HepG2 (cell line): Measurements from ENCODE around the gene RNASE7. TPM values are rescaled to one million over a fixed set of nuclear protein-coding genes. Genes with fewer than 3 reads are reported as not detected.

Source experiments
- ELF3 ChIP-seq: IDR thresholded peaks from 2 replicates; pipeline ENCODE4 v1.6.1; 2016; ENCODE audit warnings: missing genetic modification reagents, missing compliant biosample characterization
- HOXA3 ChIP-seq: sonication (generic); formaldehyde crosslinking; IDR thresholded peaks from 2 replicates; pipeline ENCODE4 v1.5.0; 2020; ENCODE audit warnings: missing genetic modification reagents
- PHF8 ChIP-seq: sonication (generic); formaldehyde crosslinking; IDR thresholded peaks from 2 replicates; pipeline ENCODE4 v1.5.0; 2020; ENCODE audit warnings: missing genetic modification reagents
- SNAI1 ChIP-seq: sonication (generic); formaldehyde crosslinking; IDR thresholded peaks from 2 replicates; pipeline ENCODE4 v1.5.0; 2020; ENCODE audit warnings: mild to moderate bottlenecking, missing genetic modification reagents, borderline replicate concordance
- XBP1 ChIP-seq: sonication (generic); formaldehyde crosslinking; IDR thresholded peaks from 2 replicates; pipeline ENCODE4 v1.5.0; 2020; ENCODE audit warnings: missing genetic modification reagents
- ZNF773 ChIP-seq: sonication (generic); formaldehyde crosslinking; IDR thresholded peaks from 2 replicates; pipeline ENCODE4 v1.4.0; 2020; ENCODE audit warnings: missing genetic modification reagents, borderline replicate concordance
- ZNF792 ChIP-seq: IDR thresholded peaks from 2 replicates; pipeline ENCODE4 v1.6.1; 2016
- ZSCAN31 ChIP-seq: sonication (generic); formaldehyde crosslinking; IDR thresholded peaks from 2 replicates; pipeline ENCODE4 v1.5.0; 2020; ENCODE audit warnings: low read depth, mild to moderate bottlenecking, missing genetic modification reagents
- polyA plus RNA-seq, 8 experiments: library from polyadenylated mRNA; depleted of rRNA in 3 of 8; stranded (reverse) in 7 of 8; unstranded in 1 of 8; fragments of >200 nt; fragmentation: Illumina TruSeq in 4 of 8; extraction: Trizol in 4 of 8; gene quantifications; 2 replicates each; pipeline versions ENCODE4 v1.2.1 to v1.2.3, GENCODE V29; 2011 to 2016; ENCODE audit warnings: low read depth in 4 of 8, missing spikeins in 1 of 8, mixed read lengths in 1 of 8; ENCODE audit not compliant: insufficient read depth in 1 of 8
- total RNA-seq, 5 experiments: library from RNA; depleted of rRNA; stranded (reverse); fragments of >200 nt; fragmentation: Illumina TruSeq; extraction: Trizol; gene quantifications; 2 replicates each; pipeline ENCODE4 v1.2.3, GENCODE V29; 2016; ENCODE audit warnings: low read depth in 1 of 5
- TF ChIP-seq, protein P1 (sequence below): sonication (generic); formaldehyde crosslinking; IDR thresholded peaks from 2 replicates; pipeline ENCODE4 v1.4.0; 2020; ENCODE audit warnings: low read depth, missing genetic modification reagents
- TF ChIP-seq, protein P2 (sequence below): sonication (generic); formaldehyde crosslinking; IDR thresholded peaks from 2 replicates; pipeline ENCODE4 v1.5.0; 2020; ENCODE audit warnings: mild to moderate bottlenecking, missing genetic modification reagents, borderline replicate concordance
- TF ChIP-seq, protein P3 (sequence below): IDR thresholded peaks from 2 replicates; pipeline ENCODE4 v1.6.1; 2016; ENCODE audit warnings: low read depth, control low read depth
- TF ChIP-seq, protein P4 (sequence below): sonication (generic); formaldehyde crosslinking; IDR thresholded peaks from 2 replicates; pipeline ENCODE4 v1.5.1; 2020; ENCODE audit warnings: mild to moderate bottlenecking, missing genetic modification reagents, moderate library complexity
- TF ChIP-seq, protein P5 (sequence below): sonication (generic); formaldehyde crosslinking; IDR thresholded peaks from 2 replicates; pipeline ENCODE4 v1.4.0; 2020; ENCODE audit warnings: mild to moderate bottlenecking, missing genetic modification reagents

RNASE7 gene
- total and polyA plus RNA-seq, 2 of the 13 experiments (the other 11 are each of a cell fraction or from before 2014, with no cell fraction given), result 0.04 TPM; not detected in 1

DNA sequence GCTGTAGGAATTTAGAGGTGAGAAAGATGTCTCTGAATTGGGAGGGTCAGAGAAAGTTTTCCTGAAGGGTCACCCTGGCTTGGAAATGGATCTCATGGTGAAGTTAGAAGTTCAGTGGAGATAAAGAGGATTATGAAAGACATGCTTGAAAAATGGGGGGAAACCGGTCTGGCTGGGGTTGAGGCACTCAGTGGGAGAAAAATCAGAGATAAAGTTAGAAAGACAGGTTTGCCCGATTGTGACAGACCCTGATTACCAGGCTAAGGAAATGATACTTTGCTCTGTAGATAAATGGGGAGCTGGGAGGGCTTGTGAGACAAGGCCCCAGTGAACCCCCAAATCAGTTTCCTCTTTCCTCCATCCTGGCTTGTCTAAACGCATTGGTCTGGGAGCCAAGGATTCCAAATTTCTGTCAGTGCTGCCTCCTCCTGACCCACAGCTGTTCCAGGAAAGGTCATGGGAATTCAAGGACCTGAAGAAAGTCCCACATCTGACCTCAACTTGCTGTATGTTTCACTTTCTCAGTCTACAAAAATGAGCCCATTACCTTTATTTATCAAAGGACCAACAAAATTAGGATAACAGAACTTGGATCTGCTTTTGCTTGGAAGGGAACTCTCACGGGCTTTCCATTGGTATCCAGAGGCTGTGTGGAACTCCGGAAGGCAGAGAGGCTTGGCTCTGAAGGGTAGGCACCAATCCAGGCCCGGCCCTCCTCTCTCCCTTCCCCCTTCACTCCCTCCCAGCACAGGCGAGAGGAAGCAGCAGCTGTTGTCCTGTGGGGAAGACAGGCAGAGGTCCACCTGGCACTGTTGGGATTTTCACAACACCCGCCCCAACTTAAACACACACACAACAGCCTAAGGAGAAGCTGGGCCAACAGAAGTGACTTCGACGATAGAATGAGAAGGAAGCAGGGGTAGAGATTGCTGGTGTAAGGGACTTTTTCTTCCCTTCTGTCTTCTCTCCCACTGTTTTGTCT lies 3.4 kb upstream of the RNASE7 start (continued):
- TF ChIP-seq, protein P1, sequence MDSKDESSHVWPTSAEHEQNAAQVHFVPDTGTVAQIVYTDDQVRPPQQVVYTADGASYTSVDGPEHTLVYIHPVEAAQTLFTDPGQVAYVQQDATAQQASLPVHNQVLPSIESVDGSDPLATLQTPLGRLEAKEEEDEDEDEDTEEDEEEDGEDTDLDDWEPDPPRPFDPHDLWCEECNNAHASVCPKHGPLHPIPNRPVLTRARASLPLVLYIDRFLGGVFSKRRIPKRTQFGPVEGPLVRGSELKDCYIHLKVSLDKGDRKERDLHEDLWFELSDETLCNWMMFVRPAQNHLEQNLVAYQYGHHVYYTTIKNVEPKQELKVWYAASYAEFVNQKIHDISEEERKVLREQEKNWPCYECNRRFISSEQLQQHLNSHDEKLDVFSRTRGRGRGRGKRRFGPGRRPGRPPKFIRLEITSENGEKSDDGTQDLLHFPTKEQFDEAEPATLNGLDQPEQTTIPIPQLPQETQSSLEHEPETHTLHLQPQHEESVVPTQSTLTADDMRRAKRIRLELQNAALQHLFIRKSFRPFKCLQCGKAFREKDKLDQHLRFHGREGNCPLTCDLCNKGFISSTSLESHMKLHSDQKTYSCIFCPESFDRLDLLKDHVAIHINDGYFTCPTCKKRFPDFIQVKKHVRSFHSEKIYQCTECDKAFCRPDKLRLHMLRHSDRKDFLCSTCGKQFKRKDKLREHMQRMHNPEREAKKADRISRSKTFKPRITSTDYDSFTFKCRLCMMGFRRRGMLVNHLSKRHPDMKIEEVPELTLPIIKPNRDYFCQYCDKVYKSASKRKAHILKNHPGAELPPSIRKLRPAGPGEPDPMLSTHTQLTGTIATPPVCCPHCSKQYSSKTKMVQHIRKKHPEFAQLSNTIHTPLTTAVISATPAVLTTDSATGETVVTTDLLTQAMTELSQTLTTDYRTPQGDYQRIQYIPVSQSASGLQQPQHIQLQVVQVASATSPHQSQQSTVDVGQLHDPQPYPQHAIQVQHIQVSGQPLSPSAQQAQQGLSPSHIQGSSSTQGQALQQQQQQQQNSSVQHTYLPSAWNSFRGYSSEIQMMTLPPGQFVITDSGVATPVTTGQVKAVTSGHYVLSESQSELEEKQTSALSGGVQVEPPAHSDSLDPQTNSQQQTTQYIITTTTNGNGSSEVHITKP, result 0 out of 2 replicates have a peak, but pooled peaks have one; percentile 34
- TF ChIP-seq XBP1 (CRISPR knock-in tag), result no peak
- peak; percentile 37; the same call in 1 of the 2 replicates for TF ChIP-seq HOXA3
- peak; percentile 6; the same call in 1 of the 2 replicates for TF ChIP-seq ZSCAN31 (CRISPR knock-in tag)
- TF ChIP-seq, protein P2, sequence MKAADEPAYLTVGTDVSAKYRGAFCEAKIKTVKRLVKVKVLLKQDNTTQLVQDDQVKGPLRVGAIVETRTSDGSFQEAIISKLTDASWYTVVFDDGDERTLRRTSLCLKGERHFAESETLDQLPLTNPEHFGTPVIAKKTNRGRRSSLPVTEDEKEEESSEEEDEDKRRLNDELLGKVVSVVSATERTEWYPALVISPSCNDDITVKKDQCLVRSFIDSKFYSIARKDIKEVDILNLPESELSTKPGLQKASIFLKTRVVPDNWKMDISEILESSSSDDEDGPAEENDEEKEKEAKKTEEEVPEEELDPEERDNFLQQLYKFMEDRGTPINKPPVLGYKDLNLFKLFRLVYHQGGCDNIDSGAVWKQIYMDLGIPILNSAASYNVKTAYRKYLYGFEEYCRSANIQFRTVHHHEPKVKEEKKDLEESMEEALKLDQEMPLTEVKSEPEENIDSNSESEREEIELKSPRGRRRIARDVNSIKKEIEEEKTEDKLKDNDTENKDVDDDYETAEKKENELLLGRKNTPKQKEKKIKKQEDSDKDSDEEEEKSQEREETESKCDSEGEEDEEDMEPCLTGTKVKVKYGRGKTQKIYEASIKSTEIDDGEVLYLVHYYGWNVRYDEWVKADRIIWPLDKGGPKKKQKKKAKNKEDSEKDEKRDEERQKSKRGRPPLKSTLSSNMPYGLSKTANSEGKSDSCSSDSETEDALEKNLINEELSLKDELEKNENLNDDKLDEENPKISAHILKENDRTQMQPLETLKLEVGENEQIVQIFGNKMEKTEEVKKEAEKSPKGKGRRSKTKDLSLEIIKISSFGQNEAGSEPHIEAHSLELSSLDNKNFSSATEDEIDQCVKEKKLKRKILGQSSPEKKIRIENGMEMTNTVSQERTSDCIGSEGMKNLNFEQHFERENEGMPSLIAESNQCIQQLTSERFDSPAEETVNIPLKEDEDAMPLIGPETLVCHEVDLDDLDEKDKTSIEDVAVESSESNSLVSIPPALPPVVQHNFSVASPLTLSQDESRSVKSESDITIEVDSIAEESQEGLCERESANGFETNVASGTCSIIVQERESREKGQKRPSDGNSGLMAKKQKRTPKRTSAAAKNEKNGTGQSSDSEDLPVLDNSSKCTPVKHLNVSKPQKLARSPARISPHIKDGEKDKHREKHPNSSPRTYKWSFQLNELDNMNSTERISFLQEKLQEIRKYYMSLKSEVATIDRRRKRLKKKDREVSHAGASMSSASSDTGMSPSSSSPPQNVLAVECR (CRISPR knock-in tag), result peak; percentile 62
- TF ChIP-seq, protein P3, sequence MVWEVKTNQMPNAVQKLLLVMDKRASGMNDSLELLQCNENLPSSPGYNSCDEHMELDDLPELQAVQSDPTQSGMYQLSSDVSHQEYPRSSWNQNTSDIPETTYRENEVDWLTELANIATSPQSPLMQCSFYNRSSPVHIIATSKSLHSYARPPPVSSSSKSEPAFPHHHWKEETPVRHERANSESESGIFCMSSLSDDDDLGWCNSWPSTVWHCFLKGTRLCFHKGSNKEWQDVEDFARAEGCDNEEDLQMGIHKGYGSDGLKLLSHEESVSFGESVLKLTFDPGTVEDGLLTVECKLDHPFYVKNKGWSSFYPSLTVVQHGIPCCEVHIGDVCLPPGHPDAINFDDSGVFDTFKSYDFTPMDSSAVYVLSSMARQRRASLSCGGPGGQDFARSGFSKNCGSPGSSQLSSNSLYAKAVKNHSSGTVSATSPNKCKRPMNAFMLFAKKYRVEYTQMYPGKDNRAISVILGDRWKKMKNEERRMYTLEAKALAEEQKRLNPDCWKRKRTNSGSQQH (CRISPR knock-in tag), result 0 out of 2 replicates have a peak, but pooled peaks have one; percentile 49
- TF ChIP-seq SNAI1 (CRISPR knock-in tag), result no peak
- peak; percentile 72 for TF ChIP-seq ELF3 (CRISPR knock-in tag)
- TF ChIP-seq PHF8 (CRISPR knock-in tag), result 0 out of 2 replicates have a peak, but pooled peaks have one; percentile 21
- TF ChIP-seq, protein P4, sequence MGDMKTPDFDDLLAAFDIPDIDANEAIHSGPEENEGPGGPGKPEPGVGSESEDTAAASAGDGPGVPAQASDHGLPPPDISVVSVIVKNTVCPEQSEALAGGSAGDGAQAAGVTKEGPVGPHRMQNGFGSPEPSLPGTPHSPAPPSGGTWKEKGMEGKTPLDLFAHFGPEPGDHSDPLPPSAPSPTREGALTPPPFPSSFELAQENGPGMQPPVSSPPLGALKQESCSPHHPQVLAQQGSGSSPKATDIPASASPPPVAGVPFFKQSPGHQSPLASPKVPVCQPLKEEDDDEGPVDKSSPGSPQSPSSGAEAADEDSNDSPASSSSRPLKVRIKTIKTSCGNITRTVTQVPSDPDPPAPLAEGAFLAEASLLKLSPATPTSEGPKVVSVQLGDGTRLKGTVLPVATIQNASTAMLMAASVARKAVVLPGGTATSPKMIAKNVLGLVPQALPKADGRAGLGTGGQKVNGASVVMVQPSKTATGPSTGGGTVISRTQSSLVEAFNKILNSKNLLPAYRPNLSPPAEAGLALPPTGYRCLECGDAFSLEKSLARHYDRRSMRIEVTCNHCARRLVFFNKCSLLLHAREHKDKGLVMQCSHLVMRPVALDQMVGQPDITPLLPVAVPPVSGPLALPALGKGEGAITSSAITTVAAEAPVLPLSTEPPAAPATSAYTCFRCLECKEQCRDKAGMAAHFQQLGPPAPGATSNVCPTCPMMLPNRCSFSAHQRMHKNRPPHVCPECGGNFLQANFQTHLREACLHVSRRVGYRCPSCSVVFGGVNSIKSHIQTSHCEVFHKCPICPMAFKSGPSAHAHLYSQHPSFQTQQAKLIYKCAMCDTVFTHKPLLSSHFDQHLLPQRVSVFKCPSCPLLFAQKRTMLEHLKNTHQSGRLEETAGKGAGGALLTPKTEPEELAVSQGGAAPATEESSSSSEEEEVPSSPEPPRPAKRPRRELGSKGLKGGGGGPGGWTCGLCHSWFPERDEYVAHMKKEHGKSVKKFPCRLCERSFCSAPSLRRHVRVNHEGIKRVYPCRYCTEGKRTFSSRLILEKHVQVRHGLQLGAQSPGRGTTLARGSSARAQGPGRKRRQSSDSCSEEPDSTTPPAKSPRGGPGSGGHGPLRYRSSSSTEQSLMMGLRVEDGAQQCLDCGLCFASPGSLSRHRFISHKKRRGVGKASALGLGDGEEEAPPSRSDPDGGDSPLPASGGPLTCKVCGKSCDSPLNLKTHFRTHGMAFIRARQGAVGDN (CRISPR knock-in tag), result peak; percentile 84
- TF ChIP-seq ZNF773, result no peak
- TF ChIP-seq, protein P5, sequence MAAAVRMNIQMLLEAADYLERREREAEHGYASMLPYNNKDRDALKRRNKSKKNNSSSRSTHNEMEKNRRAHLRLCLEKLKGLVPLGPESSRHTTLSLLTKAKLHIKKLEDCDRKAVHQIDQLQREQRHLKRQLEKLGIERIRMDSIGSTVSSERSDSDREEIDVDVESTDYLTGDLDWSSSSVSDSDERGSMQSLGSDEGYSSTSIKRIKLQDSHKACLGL (CRISPR knock-in tag), result 0 out of 2 replicates have a peak, but pooled peaks have one; percentile 33
- TF ChIP-seq ZNF792, result peak; percentile 48; the same call in 1 of the 2 replicates
